GM12878 (cell line): ENCODE data around the gene PCYOX1L. TPM values are rescaled to one million over a fixed set of nuclear protein-coding genes. Genes with fewer than 3 reads are reported as not detected.

Source experiments
- ATAC-seq: fragments of 200-7000 bp; cut with Tn5 transposase; 3 replicates; pipeline ENCODE4 v1.9.1; 2020; ENCODE audit warnings: mild to moderate bottlenecking, moderate library complexity
- BruUV-seq: library from RNA; stranded (reverse); fragments of 400-500 nt; replicated peaks from 2 replicates; lab custom pipeline; 2021; lab: Mats Ljungman, UMichigan
- CTCF ChIA-PET: fragments of 300-600 bp; sonication (Branson Sonifier 250); formaldehyde crosslinking; extraction: SDS; loops from one replicate; lab custom pipeline; 2021; ENCODE audit warnings: inconsistent platforms; lab: Yijun Ruan, JAX
- POLR2A ChIA-PET: fragments of 350-600 bp; formaldehyde crosslinking; extraction: SDS; loops from one replicate; lab custom pipeline; 2021; ENCODE audit warnings: inconsistent platforms; lab: Charles Lee
- RAD21 ChIA-PET: fragments of 300-600 bp; sonication (Branson Sonifier 250); formaldehyde crosslinking; loops from one replicate; lab custom pipeline; 2023; ENCODE audit warnings: antibody characterized with exemption; ENCODE audit not compliant: unreplicated experiment; lab: Charles Lee
- SMC1A ChIA-PET: fragments of 300-600 bp; sonication (Branson Sonifier 250); formaldehyde crosslinking; loops from one replicate; lab custom pipeline; 2023; ENCODE audit not compliant: unreplicated experiment, uncharacterized antibody; lab: Charles Lee
- DNase-seq: peaks from one replicate; pipeline ENCODE4 v3.0.0-alpha.2; 2011; ENCODE audit warnings: low read depth, low spot score
- FAIRE-seq: peaks from 3 replicates; lab custom pipeline; 2011; peaks lifted over from hg19 to GRCh38; lab: Jason Lieb, UNC
- H2AFZ ChIP-seq: 2 replicates; pipeline ENCODE4 v1.6.0; 2011; ENCODE audit warnings: low read depth, low read length, control low read depth; ENCODE audit not compliant: control insufficient read depth
- H3K27ac ChIP-seq: 2 replicates; pipeline ENCODE4 v1.5.1; 2011; ENCODE audit warnings: control low read depth; ENCODE audit not compliant: control insufficient read depth, insufficient read depth
- H3K27me3 ChIP-seq, 2 experiments: replicated peaks in 1 of 2; 2 replicates each; pipeline versions ENCODE4 v1.6.0 to v1.6.1; 2011; ENCODE audit warnings: low read length in 1 of 2; ENCODE audit not compliant: control insufficient read depth in 2 of 2, insufficient read depth in 2 of 2
- H3K36me3 ChIP-seq, 2 experiments: 2 replicates each; pipeline ENCODE4 v1.5.1; 2011; ENCODE audit warnings: low read length in 1 of 2; ENCODE audit not compliant: control insufficient read depth in 2 of 2, insufficient read depth in 2 of 2
- H3K4me1 ChIP-seq: 2 replicates; pipeline ENCODE4 v1.6.1; 2011; ENCODE audit warnings: mild to moderate bottlenecking, low read length, moderate library complexity, mixed read lengths; ENCODE audit not compliant: control insufficient read depth, insufficient read depth
- H3K4me2 ChIP-seq: 2 replicates; pipeline ENCODE4 v1.6.0; 2011; ENCODE audit warnings: control low read depth; ENCODE audit not compliant: control insufficient read depth, insufficient read depth
- H3K4me3 ChIP-seq: fragments of 200-600 bp; sonication (generic); 2 replicates; pipeline ENCODE4 v1.5.1; 2016
- H3K79me2 ChIP-seq: 2 replicates; pipeline ENCODE4 v1.6.0; 2011; ENCODE audit warnings: low read length; ENCODE audit not compliant: control insufficient read depth, insufficient read depth
- H3K9ac ChIP-seq: 2 replicates; pipeline ENCODE4 v1.8.0; 2011; ENCODE audit warnings: low read length, control low read depth, mixed read lengths; ENCODE audit not compliant: control insufficient read depth, insufficient read depth
- H3K9me3 ChIP-seq: replicated peaks from 3 replicates; pipeline ENCODE4 v1.5.1; 2011; ENCODE audit warnings: mild to moderate bottlenecking, low read length; ENCODE audit not compliant: control insufficient read depth, insufficient read depth
- H4K20me1 ChIP-seq: 2 replicates; pipeline ENCODE4 v1.6.0; 2011; ENCODE audit not compliant: control insufficient read depth, insufficient read depth
- CTCF ChIP-seq, 3 experiments: IDR thresholded peaks in 2 of 3; conservative IDR thresholded peaks in 1 of 3; 2 replicates each; pipeline ENCODE4 v1.5.1; 2011; ENCODE audit warnings: low read depth in 3 of 3, low read length in 3 of 3, mild to moderate bottlenecking in 3 of 3, control low read depth in 2 of 3, moderate library complexity in 2 of 3, inconsistent platforms in 1 of 3, mixed read lengths in 1 of 3; ENCODE audit not compliant: control insufficient read depth in 2 of 3, insufficient read depth in 1 of 3; ENCODE audit errors: extremely low read depth in 1 of 3
- NR2C1 ChIP-seq: fragments of 450-650 bp; IDR thresholded peaks from 2 replicates; pipeline ENCODE4 v1.6.1; 2017; ENCODE audit warnings: antibody characterized with exemption, mild to moderate bottlenecking, moderate library complexity
- SMC3 ChIP-seq: IDR thresholded peaks from 2 replicates; pipeline ENCODE4 v1.6.1; 2011; ENCODE audit warnings: low read length, improper control_type of control experiment, borderline replicate concordance
- WGBS: methylation state at CpG from one replicate; pipeline ENCODE4 v1.1.6; 2016; ENCODE audit warnings: low lambda C conversion rate; ENCODE audit not compliant: insufficient replicate concordance, insufficient coverage; ENCODE audit errors: missing lambda C conversion rate; 5-methylcytosine and 5-hydroxymethylcytosine counted together
- in situ Hi-C: fragments of 300-500 bp; cut with MboI; formaldehyde crosslinking; loops from 9 replicates; pipeline ENCODE4 v1.14.3; 2018; ENCODE audit warnings: mixed read lengths
- intact Hi-C: fragments of 100-400 bp; cut with micrococcal nuclease; formaldehyde crosslinking; loops from one replicate; pipeline ENCODE4 v1.14.2; 2022; ENCODE audit not compliant: unreplicated experiment
- polyA plus RNA-seq, 11 experiments: library from polyadenylated mRNA; depleted of rRNA in 4 of 11; unstranded in 6 of 11; stranded (reverse) in 5 of 11; fragments of >200 nt; fragmentation: Nextera tagmentation in 4 of 11; fragmentation: Illumina TruSeq in 1 of 11; extraction: Ambion mirVana in 4 of 11; extraction: Trizol in 1 of 11; gene quantifications; 1 replicate in 1 of 11; 2 replicates in 10 of 11; pipeline versions ENCODE4 v1.2.1 to v1.2.3, GENCODE V29; 2011 to 2016; ENCODE audit warnings: inconsistent platforms in 2 of 11, missing spikeins in 2 of 11, low read depth in 1 of 11
- total RNA-seq, 4 experiments: library from RNA; depleted of rRNA in 3 of 4; stranded (reverse); fragments of >200 nt in 3 of 4; fragmentation: Illumina TruSeq in 1 of 4; extraction: Trizol in 1 of 4; gene quantifications; 2 replicates each; pipeline versions ENCODE4 v1.2.1 to v1.2.3, GENCODE V29; 2013 to 2021

The PCYOX1L gene
- total and polyA plus RNA-seq, 10 of the 15 experiments (the other 5 are each of a cell fraction or from before 2014, with no cell fraction given): 2.9 to 17.0 (median 12.9) TPM

GRCh38 chr5:149314571-149315111 is 43.2 kb upstream of the PCYOX1L start:
- CTCF ChIA-PET: interaction anchor here (0.7 to 8.0 kb wide), 14 partner anchors 10 to 258 kb away, joined by 3 to 118 read pairs (median 4); no protein-coding TSS in a partner anchor
- 42% methylated on average over 4 of the region's 4 CpGs for WGBS
- RAD21 ChIA-PET: interaction anchor here (0.5 to 2.0 kb wide), 5 partner anchors 30 to 304 kb away, joined by 4 to 8 read pairs (median 4); no protein-coding TSS in a partner anchor
- Histone ChIP-seq H3K36me3 (no peaks in the 10 kb centered on the region), H3K27me3 (no peaks in the 10 kb centered on the region; a peak in 1 of 4 replicates), H3K9ac (no peak overlapping the region), H3K4me1 (no peaks in the 10 kb centered on the region), H3K9me3 (no peaks in the 10 kb centered on the region), H3K79me2 (no peaks in the 10 kb centered on the region), H4K20me1 (no peaks in the 10 kb centered on the region), H2AFZ (no peak overlapping the region), H3K4me3 (no peak overlapping the region), H3K4me2 (no peak overlapping the region), H3K27ac (no peak overlapping the region)
- TF ChIP-seq SMC3 (no peak), CTCF (IDR thresholded peaks at IDR 0.05 in 2 of 3, conservative IDR thresholded peaks at IDR 0.05 in 1 of 3; ENCODE audit: control insufficient read depth in 2 of 3, extremely low read depth in 1 of 3, insufficient read depth in 1 of 3, low read depth in 3 of 3, low read length in 3 of 3) (peak in 1 of 3 experiments; percentile 10; a peak in 1 of 6 replicates), NR2C1 (no peak)
- no TSS peak for BruUV-seq
- DNase-seq: no peak
- in situ Hi-C loops: no loop called here
- POLR2A ChIA-PET: no interaction called here
- peak; percentile 49; the same call in 2 of the 3 replicates for ATAC-seq
- no peak for FAIRE-seq
- SMC1A ChIA-PET: interaction anchor here (1.6 kb wide), 1 partner anchor 54 kb away, joined by 7 read pairs; no protein-coding TSS in a partner anchor
- intact Hi-C loops: no loop called here
